Breast epithelium (tissue), 3 donors: ENCODE measurements around the gene LBHD2.

Experiments used
- POLR2A ChIP-seq: fragments of 450-650 bp; IDR thresholded peaks from one replicate; pipeline ENCODE4 v1.6.1; 2016; ENCODE audit warnings: antibody characterized with exemption, mild to moderate bottlenecking, moderate library complexity
- POLR2AphosphoS5 ChIP-seq, 3 donors: sonication (generic); formaldehyde crosslinking; IDR thresholded peaks; one replicate each; pipeline ENCODE4 v1.6.1; 2017; ENCODE audit warnings: antibody characterized with exemption in 3 of 3
- TF ChIP-seq, protein P1 (sequence below), 3 donors: fragments of 450-650 bp; IDR thresholded peaks; one replicate each; pipeline ENCODE4 v1.5.1; 2016 to 2017; ENCODE audit warnings: antibody characterized with exemption in 3 of 3, mild to moderate bottlenecking in 3 of 3, moderate library complexity in 3 of 3

DNA sequence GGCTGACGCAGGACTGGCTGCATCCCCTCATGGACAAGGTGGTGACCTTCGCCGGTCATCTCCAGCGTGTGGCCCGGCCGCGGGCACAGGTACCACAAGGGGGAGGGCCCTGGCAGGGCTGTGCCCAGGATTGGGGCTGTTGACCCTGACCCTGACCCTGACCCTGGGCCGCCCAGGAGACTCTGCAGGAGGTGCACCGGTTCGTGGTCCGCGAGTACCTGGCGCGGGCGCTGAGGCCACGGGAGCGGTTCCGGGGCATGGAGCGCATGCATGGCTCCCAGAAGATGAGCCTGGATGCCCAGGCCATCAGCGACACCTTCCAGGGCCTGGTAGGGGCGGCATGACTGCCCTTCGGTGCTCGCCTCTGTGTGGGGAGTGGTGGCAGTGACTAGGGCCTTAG lies 23.4 kb downstream of the LBHD2 start:
- TF ChIP-seq POLR2A (no peak), POLR2AphosphoS5 (IDR thresholded peaks at IDR 0.05) (no peak)
- TF ChIP-seq, protein P1, sequence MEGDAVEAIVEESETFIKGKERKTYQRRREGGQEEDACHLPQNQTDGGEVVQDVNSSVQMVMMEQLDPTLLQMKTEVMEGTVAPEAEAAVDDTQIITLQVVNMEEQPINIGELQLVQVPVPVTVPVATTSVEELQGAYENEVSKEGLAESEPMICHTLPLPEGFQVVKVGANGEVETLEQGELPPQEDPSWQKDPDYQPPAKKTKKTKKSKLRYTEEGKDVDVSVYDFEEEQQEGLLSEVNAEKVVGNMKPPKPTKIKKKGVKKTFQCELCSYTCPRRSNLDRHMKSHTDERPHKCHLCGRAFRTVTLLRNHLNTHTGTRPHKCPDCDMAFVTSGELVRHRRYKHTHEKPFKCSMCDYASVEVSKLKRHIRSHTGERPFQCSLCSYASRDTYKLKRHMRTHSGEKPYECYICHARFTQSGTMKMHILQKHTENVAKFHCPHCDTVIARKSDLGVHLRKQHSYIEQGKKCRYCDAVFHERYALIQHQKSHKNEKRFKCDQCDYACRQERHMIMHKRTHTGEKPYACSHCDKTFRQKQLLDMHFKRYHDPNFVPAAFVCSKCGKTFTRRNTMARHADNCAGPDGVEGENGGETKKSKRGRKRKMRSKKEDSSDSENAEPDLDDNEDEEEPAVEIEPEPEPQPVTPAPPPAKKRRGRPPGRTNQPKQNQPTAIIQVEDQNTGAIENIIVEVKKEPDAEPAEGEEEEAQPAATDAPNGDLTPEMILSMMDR (IDR thresholded peaks at IDR 0.05) = no peak
